ENCODE data around the gene CADM1.

The CADM1 gene

GRCh38 chr11:115418626-115419025, 85.6 kb downstream of the CADM1 start:
- no peak for DNase-seq (ENCODE audit: low read depth)
- no peak for TF ChIP-seq CTCF (IDR thresholded peaks at IDR 0.05; ENCODE audit: control insufficient read depth, extremely low read depth, insufficient read depth)

GRCh38 chr11:115418081-115418480, 86.1 kb downstream of the CADM1 start:
- no peak overlapping the region for H3K4me3 ChIP-seq (ENCODE audit: low read depth, low read length)
- DNase-seq (ENCODE audit: low read depth) = no peak
- TF ChIP-seq CTCF (IDR thresholded peaks at IDR 0.05; ENCODE audit: control insufficient read depth, extremely low read depth, insufficient read depth) = no peak

More at GRCh38 chr11:115418626-115419025, 85.6 kb downstream of the CADM1 start:
- H3K4me3 ChIP-seq (ENCODE audit: low read depth, low read length) = no peak overlapping the region

GRCh38 chr11:115411120-115411519, 93.1 kb downstream of the CADM1 start:
- no peak for DNase-seq (ENCODE audit: low read depth)
- no peak overlapping the region for H3K4me3 ChIP-seq (ENCODE audit: low read depth, low read length)
- no peak for TF ChIP-seq CTCF (IDR thresholded peaks at IDR 0.05; ENCODE audit: control insufficient read depth, extremely low read depth, insufficient read depth)

GRCh38 chr11:115409691-115410220, 94.5 kb downstream of the CADM1 start:
- H3K4me3 ChIP-seq (ENCODE audit: low read depth, low read length) = no peak overlapping the region
- no peak for DNase-seq (ENCODE audit: low read depth)
- TF ChIP-seq CTCF (IDR thresholded peaks at IDR 0.05; ENCODE audit: control insufficient read depth, extremely low read depth, insufficient read depth) = no peak

- no peak for DNase-seq (ENCODE audit: low read depth)
- H3K4me3 ChIP-seq (ENCODE audit: low read depth, low read length) = no peak overlapping the region
- TF ChIP-seq CTCF (IDR thresholded peaks at IDR 0.05; ENCODE audit: control insufficient read depth, extremely low read depth, insufficient read depth) = no peak
These were observed 95.0 kb downstream of the CADM1 start for GRCh38 chr11:115409116-115409670.

- DNase-seq (ENCODE audit: low read depth) = no peak
- H3K4me3 ChIP-seq (ENCODE audit: low read depth, low read length) = no peak overlapping the region
- no peak for TF ChIP-seq CTCF (IDR thresholded peaks at IDR 0.05; ENCODE audit: control insufficient read depth, extremely low read depth, insufficient read depth)
These were observed 95.9 kb downstream of the CADM1 start for GRCh38 chr11:115408036-115408921.

Data from LNCaP clone FGC (cell line).